ENCODE results near the gene CRTC3. TPM values are rescaled to one million over a fixed set of nuclear protein-coding genes. Genes with fewer than 3 reads are reported as not detected.

Gene CRTC3
- total RNA-seq, 1 experiment from 2014 or later: 35.3 TPM

- no peak overlapping the region for H3K27ac ChIP-seq (ENCODE audit: low read depth, low read length, poor library complexity, severe bottlenecking)
- no peak for TF ChIP-seq EZH2 (IDR thresholded peaks at IDR 0.05; ENCODE audit: borderline replicate concordance, low read depth, low read length, poor library complexity, severe bottlenecking)
- no peak for TF ChIP-seq CTCF (conservative IDR thresholded peaks at IDR 0.05; ENCODE audit: low read depth, low read length)
- DNase-seq (ENCODE audit: low spot score): no peak
- peaks cover 15% of the 10 kb centered on the region for H3K4me1 ChIP-seq (ENCODE audit: insufficient read depth, low read length, poor library complexity, severe bottlenecking)
- no peak overlapping the region for H3K4me3 ChIP-seq (ENCODE audit: low read depth, low read length, poor library complexity, severe bottlenecking)
- no peaks in the 10 kb centered on the region for H3K9me3 ChIP-seq (ENCODE audit: low read depth, low read length, poor library complexity, severe bottlenecking)
- H3K36me3 ChIP-seq (ENCODE audit: insufficient read depth, low read length, poor library complexity, severe bottlenecking): no peaks in the 10 kb centered on the region
- ChIA-PET POLR2A (ENCODE audit: low non-redundant PET) (no interaction called here), CTCF (no interaction called here)
- no peaks in the 10 kb centered on the region for H3K27me3 ChIP-seq (replicated peaks; ENCODE audit: insufficient read depth, low read depth, low read length, poor library complexity)
- BruUV-seq (replicated peaks): no TSS peak
- intact Hi-C loops (cut with micrococcal nuclease; ENCODE audit: unreplicated experiment): no loop called here
These were observed 69.0 kb downstream of the CRTC3 start for GRCh38 chr15:90598679-90599078.

GRCh38 chr15:90599116-90599515 lies 69.4 kb downstream of the CRTC3 start:
- intact Hi-C loops (cut with micrococcal nuclease; ENCODE audit: unreplicated experiment): no loop called here
- POLR2A ChIA-PET (ENCODE audit: low non-redundant PET): no interaction called here

GRCh38 chr15:90599644-90600043 lies 69.9 kb downstream of the CRTC3 start:
- Histone ChIP-seq H3K27ac (ENCODE audit: low read depth, low read length, poor library complexity, severe bottlenecking) (no peak overlapping the region), H3K4me1 (ENCODE audit: insufficient read depth, low read length, poor library complexity, severe bottlenecking) (peaks cover 6% of the 10 kb centered on the region), H3K27me3 (replicated peaks; ENCODE audit: insufficient read depth, low read depth, low read length, poor library complexity) (no peaks in the 10 kb centered on the region), H3K36me3 (ENCODE audit: insufficient read depth, low read length, poor library complexity, severe bottlenecking) (no peaks in the 10 kb centered on the region), H3K9me3 (ENCODE audit: low read depth, low read length, poor library complexity, severe bottlenecking) (no peaks in the 10 kb centered on the region), H3K4me3 (ENCODE audit: low read depth, low read length, poor library complexity, severe bottlenecking) (no peak overlapping the region)
- intact Hi-C loops (cut with micrococcal nuclease; ENCODE audit: unreplicated experiment): no loop called here
- CTCF ChIA-PET: no interaction called here
- no peak for DNase-seq (ENCODE audit: low spot score)
- TF ChIP-seq EZH2 (IDR thresholded peaks at IDR 0.05; ENCODE audit: borderline replicate concordance, low read depth, low read length, poor library complexity, severe bottlenecking): no peak
- TF ChIP-seq CTCF (conservative IDR thresholded peaks at IDR 0.05; ENCODE audit: low read depth, low read length): no peak
- BruUV-seq (replicated peaks): no TSS peak
- POLR2A ChIA-PET (ENCODE audit: low non-redundant PET): no interaction called here

More at GRCh38 chr15:90599116-90599515, 69.4 kb downstream of the CRTC3 start:
- no peak for DNase-seq (ENCODE audit: low spot score)
- H3K4me3 ChIP-seq (ENCODE audit: low read depth, low read length, poor library complexity, severe bottlenecking): no peak overlapping the region
- TF ChIP-seq EZH2 (IDR thresholded peaks at IDR 0.05; ENCODE audit: borderline replicate concordance, low read depth, low read length, poor library complexity, severe bottlenecking): no peak
- no peak for TF ChIP-seq CTCF (conservative IDR thresholded peaks at IDR 0.05; ENCODE audit: low read depth, low read length)
- H3K27ac ChIP-seq (ENCODE audit: low read depth, low read length, poor library complexity, severe bottlenecking): no peak overlapping the region
- H3K9me3 ChIP-seq (ENCODE audit: low read depth, low read length, poor library complexity, severe bottlenecking): no peaks in the 10 kb centered on the region
- H3K36me3 ChIP-seq (ENCODE audit: insufficient read depth, low read length, poor library complexity, severe bottlenecking): no peaks in the 10 kb centered on the region
- no peaks in the 10 kb centered on the region for H3K27me3 ChIP-seq (replicated peaks; ENCODE audit: insufficient read depth, low read depth, low read length, poor library complexity)
- CTCF ChIA-PET: no interaction called here
- no TSS peak for BruUV-seq (replicated peaks)
- H3K4me1 ChIP-seq (ENCODE audit: insufficient read depth, low read length, poor library complexity, severe bottlenecking): peaks cover 11% of the 10 kb centered on the region

Measured in A673 (cell line).